ENCODE data around the gene ZFYVE16.

Gene ZFYVE16

DNA sequence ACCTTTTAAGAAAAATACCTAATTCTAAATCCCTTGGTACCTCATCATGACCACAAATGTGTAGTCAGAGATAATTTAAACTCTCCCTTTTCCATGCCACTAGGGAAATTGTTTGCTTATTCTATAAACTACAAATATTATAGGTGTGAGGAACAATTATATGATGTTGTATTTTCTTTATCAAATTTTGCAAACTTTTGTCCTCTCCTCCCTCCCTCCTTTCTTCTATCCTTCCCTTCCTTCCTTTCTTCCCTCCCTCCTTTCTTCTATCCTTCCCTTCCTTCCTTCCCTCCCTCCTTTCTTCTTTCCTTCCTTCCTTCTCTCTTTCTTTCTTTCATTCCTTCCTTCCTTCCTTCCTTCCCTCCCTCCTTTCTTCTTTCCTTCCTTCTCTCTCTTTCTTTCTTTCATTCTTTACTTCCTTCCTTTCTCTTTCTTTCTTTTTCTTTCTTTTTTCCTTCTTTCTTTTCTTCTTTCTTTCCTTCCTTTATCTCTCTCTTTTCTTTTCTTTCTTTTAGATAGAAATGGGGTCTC, 46.9 kb upstream of the ZFYVE16 start:
- CTCF ChIA-PET, result no interaction called here
- Histone ChIP-seq H3K27ac (ENCODE audit: extremely low read depth, low read depth, low read length) (no peak overlapping the region), H3K4me1 (ENCODE audit: control insufficient read depth, insufficient read depth, low read length) (no peaks in the 10 kb centered on the region), H3K4me3 (ENCODE audit: low read depth, low read length) (no peak overlapping the region), H3K9me3 (ENCODE audit: control insufficient read depth, insufficient read depth, low read depth, low read length) (no peaks in the 10 kb centered on the region), H3K36me3 (ENCODE audit: control insufficient read depth in 2 of 2, insufficient read depth in 1 of 2, low read length in 2 of 2) (no peaks in the 10 kb centered on the region)
- peak; percentile 99 for TF ChIP-seq ZNF366 (tag by site-specific recombination; conservative IDR thresholded peaks at IDR 0.05)
- TF ChIP-seq, protein P1, sequence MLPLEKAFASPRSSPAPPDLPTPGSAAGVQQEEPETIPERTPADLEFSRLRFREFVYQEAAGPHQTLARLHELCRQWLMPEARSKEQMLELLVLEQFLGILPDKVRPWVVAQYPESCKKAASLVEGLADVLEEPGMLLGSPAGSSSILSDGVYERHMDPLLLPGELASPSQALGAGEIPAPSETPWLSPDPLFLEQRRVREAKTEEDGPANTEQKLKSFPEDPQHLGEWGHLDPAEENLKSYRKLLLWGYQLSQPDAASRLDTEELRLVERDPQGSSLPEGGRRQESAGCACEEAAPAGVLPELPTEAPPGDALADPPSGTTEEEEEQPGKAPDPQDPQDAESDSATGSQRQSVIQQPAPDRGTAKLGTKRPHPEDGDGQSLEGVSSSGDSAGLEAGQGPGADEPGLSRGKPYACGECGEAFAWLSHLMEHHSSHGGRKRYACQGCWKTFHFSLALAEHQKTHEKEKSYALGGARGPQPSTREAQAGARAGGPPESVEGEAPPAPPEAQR (tag by site-specific recombination; IDR thresholded peaks at IDR 0.05), result no peak
- TF ChIP-seq, protein P2, sequence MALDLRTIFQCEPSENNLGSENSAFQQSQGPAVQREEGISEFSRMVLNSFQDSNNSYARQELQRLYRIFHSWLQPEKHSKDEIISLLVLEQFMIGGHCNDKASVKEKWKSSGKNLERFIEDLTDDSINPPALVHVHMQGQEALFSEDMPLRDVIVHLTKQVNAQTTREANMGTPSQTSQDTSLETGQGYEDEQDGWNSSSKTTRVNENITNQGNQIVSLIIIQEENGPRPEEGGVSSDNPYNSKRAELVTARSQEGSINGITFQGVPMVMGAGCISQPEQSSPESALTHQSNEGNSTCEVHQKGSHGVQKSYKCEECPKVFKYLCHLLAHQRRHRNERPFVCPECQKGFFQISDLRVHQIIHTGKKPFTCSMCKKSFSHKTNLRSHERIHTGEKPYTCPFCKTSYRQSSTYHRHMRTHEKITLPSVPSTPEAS (tag by site-specific recombination; IDR thresholded peaks at IDR 0.05), result no peak
- no peak for TF ChIP-seq ZNF248 (tag by site-specific recombination; IDR thresholded peaks at IDR 0.05)
- peak; percentile 75 for TF ChIP-seq PRDM1 (tag by site-specific recombination; IDR thresholded peaks at IDR 0.05)
- no peak for TF ChIP-seq ZNF514 (tag by site-specific recombination; IDR thresholded peaks at IDR 0.05)
- 0 out of 2 replicates have a peak, but pooled peaks have one; percentile 49 for TF ChIP-seq ZNF114 (tag by site-specific recombination; IDR thresholded peaks at IDR 0.05)
- peak; percentile 91 for TF ChIP-seq ZNF133 (tag by site-specific recombination; IDR thresholded peaks at IDR 0.05)
- TF ChIP-seq, protein P3, sequence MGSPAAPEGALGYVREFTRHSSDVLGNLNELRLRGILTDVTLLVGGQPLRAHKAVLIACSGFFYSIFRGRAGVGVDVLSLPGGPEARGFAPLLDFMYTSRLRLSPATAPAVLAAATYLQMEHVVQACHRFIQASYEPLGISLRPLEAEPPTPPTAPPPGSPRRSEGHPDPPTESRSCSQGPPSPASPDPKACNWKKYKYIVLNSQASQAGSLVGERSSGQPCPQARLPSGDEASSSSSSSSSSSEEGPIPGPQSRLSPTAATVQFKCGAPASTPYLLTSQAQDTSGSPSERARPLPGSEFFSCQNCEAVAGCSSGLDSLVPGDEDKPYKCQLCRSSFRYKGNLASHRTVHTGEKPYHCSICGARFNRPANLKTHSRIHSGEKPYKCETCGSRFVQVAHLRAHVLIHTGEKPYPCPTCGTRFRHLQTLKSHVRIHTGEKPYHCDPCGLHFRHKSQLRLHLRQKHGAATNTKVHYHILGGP (tag by site-specific recombination; IDR thresholded peaks at IDR 0.05), result no peak
- POLR2A ChIA-PET, result interaction anchor here (0.6 kb wide), 1 partner anchor 412 kb away, joined by 3 read pairs; no protein-coding TSS in a partner anchor

DNA sequence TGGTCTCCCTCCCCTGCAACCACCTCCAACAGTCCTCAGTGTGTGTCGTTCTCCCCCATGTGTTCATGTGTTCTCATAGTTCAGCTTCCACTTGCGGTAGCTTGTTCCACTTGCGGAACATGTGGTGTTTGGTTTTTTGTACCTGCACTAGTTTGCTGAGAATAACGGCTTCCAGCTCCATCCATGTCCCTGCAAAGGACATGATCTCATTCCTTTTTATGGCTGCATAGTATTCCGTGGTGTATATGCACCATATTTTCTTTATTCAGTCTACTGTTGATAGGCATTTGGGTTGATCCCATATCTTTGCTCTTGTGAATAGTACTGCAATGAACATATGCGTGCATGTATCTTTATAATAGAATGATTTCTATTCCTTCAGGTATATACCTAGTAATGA, 43.0 kb upstream of the ZFYVE16 start:
- H3K27ac ChIP-seq (ENCODE audit: extremely low read depth, low read depth, low read length), result no peak overlapping the region
- no peak overlapping the region for H3K4me3 ChIP-seq (ENCODE audit: low read depth, low read length)
- ChIA-PET POLR2A (no interaction called here), CTCF (interaction anchor here (0.5 to 1.1 kb wide), 2 partner anchors 19 to 1480 kb away, joined by 4 to 5 read pairs; no protein-coding TSS in a partner anchor)
- H3K9me3 ChIP-seq (ENCODE audit: control insufficient read depth, insufficient read depth, low read depth, low read length), result no peaks in the 10 kb centered on the region
- TF ChIP-seq ZNF596 (tag by site-specific recombination; IDR thresholded peaks at IDR 0.05) (no peak), ZNF146 (tag by site-specific recombination; IDR thresholded peaks at IDR 0.05) (peak; percentile 67), SP3 (tag by site-specific recombination; IDR thresholded peaks at IDR 0.05) (no peak), ZBTB20 (tag by site-specific recombination; IDR thresholded peaks at IDR 0.05) (no peak)
- H3K4me1 ChIP-seq (ENCODE audit: control insufficient read depth, insufficient read depth, low read length), result no peaks in the 10 kb centered on the region
- H3K36me3 ChIP-seq (ENCODE audit: control insufficient read depth in 2 of 2, insufficient read depth in 1 of 2, low read length in 2 of 2), result no peaks in the 10 kb centered on the region

DNA sequence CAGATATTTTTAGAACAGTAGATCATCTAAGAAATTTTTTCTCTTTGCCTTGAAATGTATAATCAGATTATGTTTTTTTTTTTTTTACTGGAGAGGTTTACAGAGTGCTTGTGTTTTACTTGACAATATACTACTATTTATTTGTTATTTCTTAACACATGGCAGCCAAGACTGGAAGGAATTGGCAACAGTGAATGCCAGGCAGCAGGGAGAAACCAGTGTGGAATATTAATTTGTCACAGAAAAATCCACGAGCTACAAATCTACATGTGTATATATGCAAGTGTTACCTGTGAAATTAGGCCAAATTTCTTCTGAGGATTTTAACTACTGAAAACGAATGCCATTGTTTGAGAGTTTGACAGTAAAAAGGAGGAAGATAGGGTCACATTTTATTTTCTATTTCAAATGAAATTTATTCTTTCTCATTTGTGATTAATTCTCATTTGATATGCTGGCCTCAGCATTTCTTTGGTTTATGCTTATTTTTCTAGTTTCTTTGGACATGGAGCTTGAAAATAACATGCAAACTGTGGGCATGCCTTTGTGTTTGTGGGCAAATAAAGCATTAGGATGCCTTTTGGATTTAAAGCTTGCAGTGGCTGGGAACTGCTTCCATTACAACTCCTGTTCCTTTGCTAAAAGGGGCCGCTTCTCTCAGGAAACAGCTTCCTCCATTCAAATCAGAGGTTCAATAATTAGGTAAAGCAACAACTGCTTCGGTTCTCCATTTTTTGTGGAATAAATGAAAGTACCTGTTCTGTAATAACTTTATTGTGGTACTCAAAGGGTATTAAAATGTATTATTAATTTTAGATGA, 39.0 kb upstream of the ZFYVE16 start:
- H3K36me3 ChIP-seq (ENCODE audit: control insufficient read depth in 2 of 2, insufficient read depth in 1 of 2, low read length in 2 of 2), result no peaks in the 10 kb centered on the region
- H3K27ac ChIP-seq (ENCODE audit: extremely low read depth, low read depth, low read length), result no peak overlapping the region
- TF ChIP-seq ZBTB21 (tag by site-specific recombination; IDR thresholded peaks at IDR 0.05) (no peak), OVOL3 (tag by site-specific recombination; IDR thresholded peaks at IDR 0.05) (no peak), ZSCAN5A (tag by site-specific recombination; IDR thresholded peaks at IDR 0.05) (no peak), MYNN (tag by site-specific recombination; IDR thresholded peaks at IDR 0.05; ENCODE audit: borderline replicate concordance) (no peak), ZBTB48 (tag by site-specific recombination; IDR thresholded peaks at IDR 0.05) (no peak), ZSCAN23 (tag by site-specific recombination; IDR thresholded peaks at IDR 0.05) (no peak), EGR2 (tag by site-specific recombination; IDR thresholded peaks at IDR 0.05; ENCODE audit: low read depth) (no peak)
- CTCF ChIA-PET, result interaction anchor here (0.6 kb wide), 1 partner anchor 511 kb away, joined by 3 read pairs; no protein-coding TSS in a partner anchor
- POLR2A ChIA-PET, result no interaction called here
- H3K4me1 ChIP-seq (ENCODE audit: control insufficient read depth, insufficient read depth, low read length), result no peaks in the 10 kb centered on the region
- no peaks in the 10 kb centered on the region for H3K9me3 ChIP-seq (ENCODE audit: control insufficient read depth, insufficient read depth, low read depth, low read length)
- no peak overlapping the region for H3K4me3 ChIP-seq (ENCODE audit: low read depth, low read length)

Measured in HEK293 (cell line).